GM12878 (cell line): ENCODE measurements around the gene TSC22D3. TPM values are rescaled to one million over a fixed set of nuclear protein-coding genes. Genes with fewer than 3 reads are reported as not detected.
A peak's percentile ranks its signal among the peaks of the same experiment; 100 is the strongest.

ENCODE experiments used
- BHLHE40 ChIP-seq, 2 experiments: fragments of 450-650 bp in 1 of 2; IDR thresholded peaks; 2 replicates each; pipeline ENCODE4 v1.6.1; 2011 to 2017; ENCODE audit warnings: low read depth in 2 of 2, borderline replicate concordance in 1 of 2, improper control_type of control experiment in 1 of 2, low read length in 1 of 2, mild to moderate bottlenecking in 1 of 2
- BMI1 ChIP-seq: fragments of 450-650 bp; IDR thresholded peaks from 2 replicates; pipeline ENCODE4 v1.6.1; 2016; ENCODE audit warnings: mild to moderate bottlenecking, moderate library complexity, borderline replicate concordance
- CREM ChIP-seq: IDR thresholded peaks from 2 replicates; pipeline ENCODE4 v1.6.1; 2014; ENCODE audit warnings: antibody characterized with exemption, low read depth
- EGR1 ChIP-seq, 2 experiments: IDR thresholded peaks; 1 replicate in 1 of 2; 2 replicates in 1 of 2; pipeline ENCODE4 v1.6.1; 2011 to 2012; ENCODE audit warnings: low read depth in 2 of 2, low read length in 2 of 2, borderline replicate concordance in 1 of 2, mild to moderate bottlenecking in 1 of 2, moderate library complexity in 1 of 2
- HDAC2 ChIP-seq: fragments of 200-600 bp; sonication (generic); IDR thresholded peaks from 2 replicates; pipeline ENCODE4 v1.6.1; 2017
- IKZF2 ChIP-seq, 2 experiments: fragments of 450-650 bp; IDR thresholded peaks; 2 replicates each; pipeline ENCODE4 v1.6.1; 2017; ENCODE audit warnings: mild to moderate bottlenecking in 2 of 2, moderate library complexity in 2 of 2
- JUNB ChIP-seq: IDR thresholded peaks from 2 replicates; pipeline ENCODE4 v1.6.1; 2016; ENCODE audit warnings: antibody characterized with exemption, mild to moderate bottlenecking
- MEF2B ChIP-seq: fragments of 450-650 bp; IDR thresholded peaks from 2 replicates; pipeline ENCODE4 v1.6.1; 2018; ENCODE audit warnings: mild to moderate bottlenecking, moderate library complexity; ENCODE audit not compliant: partially characterized antibody, poor library complexity, severe bottlenecking
- NFXL1 ChIP-seq: fragments of 450-650 bp; IDR thresholded peaks from 2 replicates; pipeline ENCODE4 v1.6.1; 2017; ENCODE audit warnings: antibody characterized with exemption, mild to moderate bottlenecking, borderline replicate concordance
- RUNX3 ChIP-seq: IDR thresholded peaks from 2 replicates; pipeline ENCODE4 v1.6.1; 2012; ENCODE audit warnings: low read length, inconsistent platforms
- SMAD1 ChIP-seq: fragments of 450-650 bp; IDR thresholded peaks from 2 replicates; pipeline ENCODE4 v1.6.1; 2018; ENCODE audit warnings: mild to moderate bottlenecking, low read depth; ENCODE audit not compliant: partially characterized antibody
- SREBF1 ChIP-seq: IDR thresholded peaks from 2 replicates; pipeline ENCODE4 v1.6.1; 2012; ENCODE audit warnings: mild to moderate bottlenecking, low read length
- ZBTB4 ChIP-seq: fragments of 450-650 bp; formaldehyde crosslinking; IDR thresholded peaks from 2 replicates; pipeline ENCODE4 v1.4.0; 2022; ENCODE audit warnings: mild to moderate bottlenecking, moderate library complexity
- polyA plus RNA-seq, 11 experiments: library from polyadenylated mRNA; depleted of rRNA in 4 of 11; unstranded in 6 of 11; stranded (reverse) in 5 of 11; fragments of >200 nt; fragmentation: Nextera tagmentation in 4 of 11; fragmentation: Illumina TruSeq in 1 of 11; extraction: Ambion mirVana in 4 of 11; extraction: Trizol in 1 of 11; gene quantifications; 1 replicate in 1 of 11; 2 replicates in 10 of 11; pipeline versions ENCODE4 v1.2.1 to v1.2.3, GENCODE V29; 2011 to 2016; ENCODE audit warnings: inconsistent platforms in 2 of 11, missing spikeins in 2 of 11, low read depth in 1 of 11
- total RNA-seq, 4 experiments: library from RNA; depleted of rRNA in 3 of 4; stranded (reverse); fragments of >200 nt in 3 of 4; fragmentation: Illumina TruSeq in 1 of 4; extraction: Trizol in 1 of 4; gene quantifications; 2 replicates each; pipeline versions ENCODE4 v1.2.1 to v1.2.3, GENCODE V29; 2013 to 2021
- TF ChIP-seq, protein P1 (sequence below): fragments of 450-650 bp; formaldehyde crosslinking; IDR thresholded peaks from 2 replicates; pipeline ENCODE4 v1.5.0; 2022; ENCODE audit warnings: mild to moderate bottlenecking, missing genetic modification characterization
- TF ChIP-seq, protein P2 (sequence below): fragments of 450-650 bp; IDR thresholded peaks from 2 replicates; pipeline ENCODE4 v1.6.1; 2016; ENCODE audit warnings: mild to moderate bottlenecking
- TF ChIP-seq, protein P3 (sequence below): fragments of 450-650 bp; IDR thresholded peaks from 2 replicates; pipeline ENCODE4 v1.6.1; 2017; ENCODE audit warnings: mild to moderate bottlenecking, moderate library complexity

TSC22D3 gene
- total and polyA plus RNA-seq, 10 of the 15 experiments (the other 5 are each of a cell fraction or from before 2014, with no cell fraction given), result 4.6 to 122 (median 16.1) TPM

- no peak for TF ChIP-seq ZBTB4 (CRISPR knock-in tag)
- no peak for TF ChIP-seq HDAC2
- TF ChIP-seq SREBF1, result no peak
- TF ChIP-seq, protein P1, sequence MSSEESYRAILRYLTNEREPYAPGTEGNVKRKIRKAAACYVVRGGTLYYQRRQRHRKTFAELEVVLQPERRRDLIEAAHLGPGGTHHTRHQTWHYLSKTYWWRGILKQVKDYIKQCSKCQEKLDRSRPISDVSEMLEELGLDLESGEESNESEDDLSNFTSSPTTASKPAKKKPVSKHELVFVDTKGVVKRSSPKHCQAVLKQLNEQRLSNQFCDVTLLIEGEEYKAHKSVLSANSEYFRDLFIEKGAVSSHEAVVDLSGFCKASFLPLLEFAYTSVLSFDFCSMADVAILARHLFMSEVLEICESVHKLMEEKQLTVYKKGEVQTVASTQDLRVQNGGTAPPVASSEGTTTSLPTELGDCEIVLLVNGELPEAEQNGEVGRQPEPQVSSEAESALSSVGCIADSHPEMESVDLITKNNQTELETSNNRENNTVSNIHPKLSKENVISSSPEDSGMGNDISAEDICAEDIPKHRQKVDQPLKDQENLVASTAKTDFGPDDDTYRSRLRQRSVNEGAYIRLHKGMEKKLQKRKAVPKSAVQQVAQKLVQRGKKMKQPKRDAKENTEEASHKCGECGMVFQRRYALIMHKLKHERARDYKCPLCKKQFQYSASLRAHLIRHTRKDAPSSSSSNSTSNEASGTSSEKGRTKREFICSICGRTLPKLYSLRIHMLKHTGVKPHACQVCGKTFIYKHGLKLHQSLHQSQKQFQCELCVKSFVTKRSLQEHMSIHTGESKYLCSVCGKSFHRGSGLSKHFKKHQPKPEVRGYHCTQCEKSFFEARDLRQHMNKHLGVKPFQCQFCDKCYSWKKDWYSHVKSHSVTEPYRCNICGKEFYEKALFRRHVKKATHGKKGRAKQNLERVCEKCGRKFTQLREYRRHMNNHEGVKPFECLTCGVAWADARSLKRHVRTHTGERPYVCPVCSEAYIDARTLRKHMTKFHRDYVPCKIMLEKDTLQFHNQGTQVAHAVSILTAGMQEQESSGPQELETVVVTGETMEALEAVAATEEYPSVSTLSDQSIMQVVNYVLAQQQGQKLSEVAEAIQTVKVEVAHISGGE, result no peak
- no peak for TF ChIP-seq CREM
- peak; percentile 93 for TF ChIP-seq MEF2B
- TF ChIP-seq, protein P2, sequence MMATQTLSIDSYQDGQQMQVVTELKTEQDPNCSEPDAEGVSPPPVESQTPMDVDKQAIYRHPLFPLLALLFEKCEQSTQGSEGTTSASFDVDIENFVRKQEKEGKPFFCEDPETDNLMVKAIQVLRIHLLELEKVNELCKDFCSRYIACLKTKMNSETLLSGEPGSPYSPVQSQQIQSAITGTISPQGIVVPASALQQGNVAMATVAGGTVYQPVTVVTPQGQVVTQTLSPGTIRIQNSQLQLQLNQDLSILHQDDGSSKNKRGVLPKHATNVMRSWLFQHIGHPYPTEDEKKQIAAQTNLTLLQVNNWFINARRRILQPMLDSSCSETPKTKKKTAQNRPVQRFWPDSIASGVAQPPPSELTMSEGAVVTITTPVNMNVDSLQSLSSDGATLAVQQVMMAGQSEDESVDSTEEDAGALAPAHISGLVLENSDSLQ, result peak; percentile 75; the same call in 1 of the 2 replicates
- no peak for TF ChIP-seq BMI1
- no peak for TF ChIP-seq EGR1 (IDR thresholded peaks at IDR 0.05; ENCODE audit: borderline replicate concordance in 1 of 2, low read depth in 2 of 2, low read length in 2 of 2)
- TF ChIP-seq JUNB, result no peak
- no peak for TF ChIP-seq NFXL1
- peak in 1 of 2 experiments; percentile 28; a peak in 1 of 4 replicates for TF ChIP-seq BHLHE40 (IDR thresholded peaks at IDR 0.05; ENCODE audit: borderline replicate concordance in 1 of 2, low read depth in 2 of 2, low read length in 1 of 2)
- TF ChIP-seq IKZF2 (IDR thresholded peaks at IDR 0.05), result no peak
- TF ChIP-seq RUNX3, result no peak
- TF ChIP-seq SMAD1, result no peak
- TF ChIP-seq, protein P3, sequence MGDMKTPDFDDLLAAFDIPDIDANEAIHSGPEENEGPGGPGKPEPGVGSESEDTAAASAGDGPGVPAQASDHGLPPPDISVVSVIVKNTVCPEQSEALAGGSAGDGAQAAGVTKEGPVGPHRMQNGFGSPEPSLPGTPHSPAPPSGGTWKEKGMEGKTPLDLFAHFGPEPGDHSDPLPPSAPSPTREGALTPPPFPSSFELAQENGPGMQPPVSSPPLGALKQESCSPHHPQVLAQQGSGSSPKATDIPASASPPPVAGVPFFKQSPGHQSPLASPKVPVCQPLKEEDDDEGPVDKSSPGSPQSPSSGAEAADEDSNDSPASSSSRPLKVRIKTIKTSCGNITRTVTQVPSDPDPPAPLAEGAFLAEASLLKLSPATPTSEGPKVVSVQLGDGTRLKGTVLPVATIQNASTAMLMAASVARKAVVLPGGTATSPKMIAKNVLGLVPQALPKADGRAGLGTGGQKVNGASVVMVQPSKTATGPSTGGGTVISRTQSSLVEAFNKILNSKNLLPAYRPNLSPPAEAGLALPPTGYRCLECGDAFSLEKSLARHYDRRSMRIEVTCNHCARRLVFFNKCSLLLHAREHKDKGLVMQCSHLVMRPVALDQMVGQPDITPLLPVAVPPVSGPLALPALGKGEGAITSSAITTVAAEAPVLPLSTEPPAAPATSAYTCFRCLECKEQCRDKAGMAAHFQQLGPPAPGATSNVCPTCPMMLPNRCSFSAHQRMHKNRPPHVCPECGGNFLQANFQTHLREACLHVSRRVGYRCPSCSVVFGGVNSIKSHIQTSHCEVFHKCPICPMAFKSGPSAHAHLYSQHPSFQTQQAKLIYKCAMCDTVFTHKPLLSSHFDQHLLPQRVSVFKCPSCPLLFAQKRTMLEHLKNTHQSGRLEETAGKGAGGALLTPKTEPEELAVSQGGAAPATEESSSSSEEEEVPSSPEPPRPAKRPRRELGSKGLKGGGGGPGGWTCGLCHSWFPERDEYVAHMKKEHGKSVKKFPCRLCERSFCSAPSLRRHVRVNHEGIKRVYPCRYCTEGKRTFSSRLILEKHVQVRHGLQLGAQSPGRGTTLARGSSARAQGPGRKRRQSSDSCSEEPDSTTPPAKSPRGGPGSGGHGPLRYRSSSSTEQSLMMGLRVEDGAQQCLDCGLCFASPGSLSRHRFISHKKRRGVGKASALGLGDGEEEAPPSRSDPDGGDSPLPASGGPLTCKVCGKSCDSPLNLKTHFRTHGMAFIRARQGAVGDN, result peak; percentile 75
Measured at GRCh38 chrX:107760304-107761077, 15.1 kb downstream of the TSC22D3 start (continued).
